Esophagus muscularis mucosa (tissue), 4 donors: ENCODE measurements around the gene MAVS.

Source experiments
- CTCF ChIP-seq, 3 experiments: fragments of 200-600 bp in 2 of 3; fragments of 450-650 bp in 1 of 3; sonication (generic) in 2 of 3; IDR thresholded peaks; one replicate each; pipeline ENCODE4 v1.5.1; 2017 to 2019; ENCODE audit warnings: antibody characterized with exemption in 3 of 3, mild to moderate bottlenecking in 2 of 3, moderate library complexity in 1 of 3
- EP300 ChIP-seq: sonication (generic); formaldehyde crosslinking; IDR thresholded peaks from one replicate; pipeline ENCODE4 v1.6.1; 2017; ENCODE audit warnings: antibody characterized with exemption
- POLR2A ChIP-seq: fragments of 450-650 bp; IDR thresholded peaks from one replicate; pipeline ENCODE4 v1.6.1; 2017; ENCODE audit warnings: antibody characterized with exemption, moderate library complexity, mild to moderate bottlenecking, low read depth

- TF ChIP-seq CTCF (IDR thresholded peaks at IDR 0.05): no peak
- TF ChIP-seq POLR2A: no peak
- TF ChIP-seq EP300: no peak
Observed at GRCh38 chr20:3866464-3866863, 19.8 kb downstream of the MAVS start.
